Measurements from ENCODE around the gene NEUROD2.
A peak's percentile ranks its signal among the peaks of the same experiment; 100 is the strongest.

NEUROD2 gene

DNA sequence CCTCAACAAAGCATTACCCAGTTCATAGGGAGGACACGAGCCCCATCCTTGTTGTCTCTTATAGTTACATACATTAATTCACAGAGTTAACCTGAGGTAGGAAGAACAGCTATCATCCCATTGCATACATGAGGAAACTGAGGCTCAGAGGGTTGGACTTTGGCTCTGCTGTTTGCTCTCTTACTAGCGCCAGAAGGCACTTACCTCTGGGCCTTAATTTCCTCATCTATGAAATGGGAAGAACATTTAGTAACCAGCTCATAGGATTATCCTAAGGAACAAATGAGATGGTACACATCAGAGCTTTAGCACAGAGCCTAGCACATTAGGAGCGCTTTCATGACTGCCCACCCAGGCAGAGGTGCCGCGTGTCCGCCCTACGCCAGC is 27.6 kb downstream of the NEUROD2 start:
- Histone ChIP-seq H3K36me3 (ENCODE audit: control insufficient read depth, insufficient read depth, low read length) (no peaks in the 10 kb centered on the region), H3K27me3 (replicated peaks; ENCODE audit: control insufficient read depth, insufficient read depth, low read length, poor library complexity, severe bottlenecking) (no peaks in the 10 kb centered on the region), H3K4me3 (ENCODE audit: insufficient read depth, low read depth, low read length, poor library complexity, severe bottlenecking) (no peak overlapping the region), H3K27ac (ENCODE audit: insufficient read depth, low read length, poor library complexity, severe bottlenecking) (no peak overlapping the region), H3K9me3 (ENCODE audit: control insufficient read depth, low read length) (no peaks in the 10 kb centered on the region), H3K4me1 (ENCODE audit: control insufficient read depth, insufficient read depth, low read length, poor library complexity, severe bottlenecking) (no peaks in the 10 kb centered on the region)
- DNase-seq, result no peak

- DNase-seq, result no peak
- H3K27me3 ChIP-seq (replicated peaks; ENCODE audit: control insufficient read depth, insufficient read depth, low read length, poor library complexity, severe bottlenecking), result no peaks in the 10 kb centered on the region
- no peak overlapping the region for H3K4me3 ChIP-seq (ENCODE audit: insufficient read depth, low read depth, low read length, poor library complexity, severe bottlenecking)
- no peaks in the 10 kb centered on the region for H3K4me1 ChIP-seq (ENCODE audit: control insufficient read depth, insufficient read depth, low read length, poor library complexity, severe bottlenecking)
- H3K9me3 ChIP-seq (ENCODE audit: control insufficient read depth, low read length), result no peaks in the 10 kb centered on the region
- H3K36me3 ChIP-seq (ENCODE audit: control insufficient read depth, insufficient read depth, low read length), result no peaks in the 10 kb centered on the region
- no peak overlapping the region for H3K27ac ChIP-seq (ENCODE audit: insufficient read depth, low read length, poor library complexity, severe bottlenecking)
Measured at GRCh38 chr17:39579318-39580081, 28.2 kb downstream of the NEUROD2 start.

DNA sequence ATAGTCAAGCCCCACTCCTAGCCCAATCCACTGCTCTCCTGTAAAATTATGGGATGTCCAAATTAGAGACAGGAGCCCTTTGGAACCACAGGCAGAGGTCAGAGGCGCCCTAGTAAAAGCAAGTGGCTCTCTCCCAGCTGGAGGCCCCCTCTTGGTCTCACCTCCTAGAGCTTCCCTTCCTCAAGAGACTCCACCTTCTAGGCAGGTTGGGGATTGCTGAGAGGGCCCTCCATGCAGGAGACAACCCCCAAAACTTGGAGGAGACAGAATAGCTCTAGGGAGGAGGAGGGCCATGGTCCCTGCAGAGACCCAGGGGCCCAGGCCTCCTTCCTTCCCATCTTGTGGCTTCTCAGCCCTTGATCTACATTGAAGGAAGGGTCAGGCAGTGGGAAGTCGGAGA is 29.4 kb downstream of the NEUROD2 start:
- no peaks in the 10 kb centered on the region for H3K36me3 ChIP-seq (ENCODE audit: control insufficient read depth, insufficient read depth, low read length)
- no peaks in the 10 kb centered on the region for H3K9me3 ChIP-seq (ENCODE audit: control insufficient read depth, low read length)
- no peaks in the 10 kb centered on the region for H3K27me3 ChIP-seq (replicated peaks; ENCODE audit: control insufficient read depth, insufficient read depth, low read length, poor library complexity, severe bottlenecking)
- H3K4me1 ChIP-seq (ENCODE audit: control insufficient read depth, insufficient read depth, low read length, poor library complexity, severe bottlenecking), result no peaks in the 10 kb centered on the region
- DNase-seq, result no peak
- H3K27ac ChIP-seq (ENCODE audit: insufficient read depth, low read length, poor library complexity, severe bottlenecking), result no peak overlapping the region
- H3K4me3 ChIP-seq (ENCODE audit: insufficient read depth, low read depth, low read length, poor library complexity, severe bottlenecking), result no peak overlapping the region

DNA sequence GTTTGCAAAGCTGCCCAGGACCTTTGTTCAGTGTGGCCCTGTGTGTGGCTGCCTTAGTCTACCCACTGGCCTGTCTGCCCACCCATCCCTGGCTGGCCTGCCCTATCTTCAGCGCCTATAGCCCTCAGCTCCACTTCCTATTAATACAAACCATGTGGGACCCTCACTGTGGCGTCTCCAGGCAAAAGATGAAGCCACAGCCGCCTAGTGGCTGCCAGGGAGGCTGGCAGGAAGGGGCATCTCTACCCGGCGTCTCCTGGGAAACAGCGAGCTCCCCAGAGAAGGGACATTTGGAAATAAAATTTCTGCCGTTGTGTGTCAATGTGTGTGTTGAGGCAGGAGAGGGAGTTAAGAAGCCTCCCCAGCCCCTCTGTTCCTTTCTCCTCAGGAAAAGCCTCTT is 31.5 kb downstream of the NEUROD2 start:
- Histone ChIP-seq H3K4me1 (ENCODE audit: control insufficient read depth, insufficient read depth, low read length, poor library complexity, severe bottlenecking) (peaks cover 5% of the 10 kb centered on the region), H3K36me3 (ENCODE audit: control insufficient read depth, insufficient read depth, low read length) (no peaks in the 10 kb centered on the region), H3K4me3 (ENCODE audit: insufficient read depth, low read depth, low read length, poor library complexity, severe bottlenecking) (no peak overlapping the region), H3K27ac (ENCODE audit: insufficient read depth, low read length, poor library complexity, severe bottlenecking) (no peak overlapping the region), H3K27me3 (replicated peaks; ENCODE audit: control insufficient read depth, insufficient read depth, low read length, poor library complexity, severe bottlenecking) (no peaks in the 10 kb centered on the region), H3K9me3 (ENCODE audit: control insufficient read depth, low read length) (peaks cover 2% of the 10 kb centered on the region)
- DNase-seq, result no peak

DNA sequence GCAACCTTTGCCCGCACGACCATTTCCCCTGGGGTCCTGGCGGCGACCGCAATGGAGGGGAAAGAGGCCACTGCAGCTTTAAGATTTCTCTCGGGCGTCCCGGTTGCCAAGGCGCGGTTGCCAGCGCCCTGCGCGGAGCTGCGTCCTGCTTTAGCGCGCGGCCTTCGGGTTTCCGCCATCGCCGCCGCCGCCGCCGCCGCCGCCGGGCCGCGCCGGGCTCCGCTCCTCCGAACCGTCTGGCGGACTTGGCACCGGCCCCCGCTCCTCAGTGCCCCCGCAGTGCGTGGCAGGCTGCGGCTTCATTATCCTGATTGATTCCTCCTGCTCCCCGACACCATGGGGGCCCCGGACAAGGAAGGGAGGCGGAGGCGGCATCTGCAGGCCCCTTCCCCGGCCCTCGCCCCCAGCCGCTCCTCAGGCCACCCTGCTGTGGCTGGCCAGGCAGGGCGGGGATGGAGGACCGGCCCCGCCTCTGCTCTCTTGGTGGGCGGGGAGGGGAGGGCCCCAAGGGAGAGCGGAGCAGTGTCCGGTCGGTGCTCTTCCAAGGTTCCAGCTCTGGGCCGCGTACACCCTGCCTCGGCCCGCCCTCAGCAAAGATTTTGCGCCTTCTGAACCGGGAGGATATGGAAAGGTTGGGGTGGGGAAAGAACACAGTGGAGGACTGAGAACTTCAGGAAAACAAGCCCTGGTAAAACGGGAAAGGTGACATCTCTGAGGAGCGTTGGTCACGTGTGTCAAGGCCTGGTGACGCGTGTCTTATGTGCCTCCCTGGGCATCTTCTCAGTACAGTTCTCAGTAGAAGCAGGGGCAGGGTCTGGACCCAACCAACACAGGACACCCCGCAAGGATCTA is 34.0 kb downstream of the NEUROD2 start:
- Histone ChIP-seq H3K9me3 (ENCODE audit: control insufficient read depth, low read length) (peaks cover 7% of the 10 kb centered on the region), H3K4me1 (ENCODE audit: control insufficient read depth, insufficient read depth, low read length, poor library complexity, severe bottlenecking) (peaks cover 5% of the 10 kb centered on the region), H3K4me3 (ENCODE audit: insufficient read depth, low read depth, low read length, poor library complexity, severe bottlenecking) (peak overlapping the region; percentile 37), H3K36me3 (ENCODE audit: control insufficient read depth, insufficient read depth, low read length) (peaks cover 17% of the 10 kb centered on the region), H3K27ac (ENCODE audit: insufficient read depth, low read length, poor library complexity, severe bottlenecking) (no peak overlapping the region), H3K27me3 (replicated peaks; ENCODE audit: control insufficient read depth, insufficient read depth, low read length, poor library complexity, severe bottlenecking) (no peaks in the 10 kb centered on the region)
- DNase-seq, result no peak

- no peak for DNase-seq
- no peak overlapping the region for H3K4me3 ChIP-seq (ENCODE audit: insufficient read depth, low read depth, low read length, poor library complexity, severe bottlenecking)
- peaks cover 7% of the 10 kb centered on the region for H3K9me3 ChIP-seq (ENCODE audit: control insufficient read depth, low read length)
- H3K27me3 ChIP-seq (replicated peaks; ENCODE audit: control insufficient read depth, insufficient read depth, low read length, poor library complexity, severe bottlenecking), result no peaks in the 10 kb centered on the region
- peaks cover 5% of the 10 kb centered on the region for H3K4me1 ChIP-seq (ENCODE audit: control insufficient read depth, insufficient read depth, low read length, poor library complexity, severe bottlenecking)
- peaks cover 28% of the 10 kb centered on the region for H3K36me3 ChIP-seq (ENCODE audit: control insufficient read depth, insufficient read depth, low read length)
- H3K27ac ChIP-seq (ENCODE audit: insufficient read depth, low read length, poor library complexity, severe bottlenecking), result no peak overlapping the region
Measured at GRCh38 chr17:39572121-39572520, 35.6 kb downstream of the NEUROD2 start.

DNA sequence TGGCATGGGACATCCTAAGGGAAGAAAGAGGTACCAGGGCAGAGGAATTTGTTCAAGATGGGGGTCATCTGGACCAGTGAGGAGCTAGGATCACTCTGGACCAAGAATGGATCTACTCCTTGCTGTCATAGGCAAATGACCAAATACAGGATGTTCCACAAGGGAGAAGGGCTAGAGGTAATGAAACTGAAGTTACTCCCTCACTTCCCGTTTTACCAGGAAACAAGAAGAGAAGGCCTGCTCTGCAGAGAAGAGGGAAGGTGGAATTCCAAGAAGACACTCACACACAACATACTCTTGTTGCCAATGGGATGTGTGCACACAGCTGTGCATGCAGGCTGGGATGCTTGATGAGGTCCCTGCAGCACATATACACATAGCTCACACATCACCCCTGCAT is 38.6 kb downstream of the NEUROD2 start:
- H3K36me3 ChIP-seq (ENCODE audit: control insufficient read depth, insufficient read depth, low read length), result peaks cover 43% of the 10 kb centered on the region

DNA sequence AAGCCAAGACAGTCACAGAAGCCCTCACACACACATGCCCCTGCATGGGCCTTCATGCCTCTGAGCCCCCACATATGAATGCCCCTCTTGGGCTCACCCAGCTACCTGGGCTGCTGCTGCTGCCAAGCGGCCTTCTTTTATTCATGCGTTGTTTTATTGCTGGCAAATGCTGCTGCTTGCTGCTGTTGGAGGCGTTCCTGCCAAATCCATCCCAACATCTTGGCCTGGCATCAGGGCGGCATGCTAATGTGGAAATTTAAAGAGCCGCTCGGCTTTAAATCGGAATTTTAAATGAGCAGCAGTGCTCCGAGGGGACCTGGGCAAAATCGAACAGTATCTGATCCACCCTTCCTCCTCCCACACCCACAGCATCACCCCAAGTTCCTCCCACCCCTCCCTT is 39.0 kb downstream of the NEUROD2 start:
- Histone ChIP-seq H3K4me3 (ENCODE audit: insufficient read depth, low read depth, low read length, poor library complexity, severe bottlenecking) (no peak overlapping the region), H3K4me1 (ENCODE audit: control insufficient read depth, insufficient read depth, low read length, poor library complexity, severe bottlenecking) (peaks cover 5% of the 10 kb centered on the region), H3K36me3 (ENCODE audit: control insufficient read depth, insufficient read depth, low read length) (peaks cover 46% of the 10 kb centered on the region), H3K27ac (ENCODE audit: insufficient read depth, low read length, poor library complexity, severe bottlenecking) (no peak overlapping the region), H3K9me3 (ENCODE audit: control insufficient read depth, low read length) (peaks cover 7% of the 10 kb centered on the region), H3K27me3 (replicated peaks; ENCODE audit: control insufficient read depth, insufficient read depth, low read length, poor library complexity, severe bottlenecking) (no peaks in the 10 kb centered on the region)
- no peak for DNase-seq

More for the DNA sequence above, 38.6 kb downstream of the NEUROD2 start:
- no peak for DNase-seq
- H3K27me3 ChIP-seq (replicated peaks; ENCODE audit: control insufficient read depth, insufficient read depth, low read length, poor library complexity, severe bottlenecking), result no peaks in the 10 kb centered on the region
- peaks cover 7% of the 10 kb centered on the region for H3K9me3 ChIP-seq (ENCODE audit: control insufficient read depth, low read length)
- no peak overlapping the region for H3K4me3 ChIP-seq (ENCODE audit: insufficient read depth, low read depth, low read length, poor library complexity, severe bottlenecking)
- H3K27ac ChIP-seq (ENCODE audit: insufficient read depth, low read length, poor library complexity, severe bottlenecking), result no peak overlapping the region
- H3K4me1 ChIP-seq (ENCODE audit: control insufficient read depth, insufficient read depth, low read length, poor library complexity, severe bottlenecking), result peaks cover 5% of the 10 kb centered on the region

GRCh38 chr17:39566094-39566850 is 41.4 kb downstream of the NEUROD2 start:
- DNase-seq, result no peak
- Histone ChIP-seq H3K9me3 (ENCODE audit: control insufficient read depth, low read length) (peaks cover 6% of the 10 kb centered on the region), H3K27me3 (replicated peaks; ENCODE audit: control insufficient read depth, insufficient read depth, low read length, poor library complexity, severe bottlenecking) (no peaks in the 10 kb centered on the region), H3K27ac (ENCODE audit: insufficient read depth, low read length, poor library complexity, severe bottlenecking) (no peak overlapping the region), H3K4me3 (ENCODE audit: insufficient read depth, low read depth, low read length, poor library complexity, severe bottlenecking) (no peak overlapping the region), H3K4me1 (ENCODE audit: control insufficient read depth, insufficient read depth, low read length, poor library complexity, severe bottlenecking) (no peaks in the 10 kb centered on the region), H3K36me3 (ENCODE audit: control insufficient read depth, insufficient read depth, low read length) (peaks cover 49% of the 10 kb centered on the region)

Measured in effector memory CD4-positive, alpha-beta T cell (primary cell).